Measurements from ENCODE around the gene MTHFD2L. TPM values are rescaled to one million over a fixed set of nuclear protein-coding genes. Genes with fewer than 3 reads are reported as not detected.

Gene MTHFD2L
- total RNA-seq, 1 experiment from 2014 or later, result 11.6 TPM

GRCh38 chr4:74335341-74336021 is 177.6 kb downstream of the MTHFD2L start:
- Mint-ChIP-seq H3K4me3 (no peak overlapping the region), H3K4me1 (peaks cover 5% of the 10 kb centered on the region in 2 experiments; a peak in 3 of 4 replicates), H3K27me3 (ENCODE audit: low read depth) (no peaks in the 10 kb centered on the region), H3K9me3 (peaks cover 4 to 10% of the 10 kb centered on the region in 2 experiments), H3K27ac (no peak overlapping the region), H3K36me3 (ENCODE audit: insufficient read depth in 1 of 3, low read depth in 3 of 3) (peaks cover 0 to 9% (median 0%) of the 10 kb centered on the region in 3 experiments; a peak in 2 of 7 replicates)
- DNase-seq, result no peak
- H2BK120ac ChIP-seq (ENCODE audit: low read depth, low read length, poor library complexity, severe bottlenecking), result no peak overlapping the region
- no peak overlapping the region for H3K4me2 ChIP-seq (ENCODE audit: insufficient read depth, insufficient read length, low read length)
- no peak overlapping the region for H3K18ac ChIP-seq (ENCODE audit: insufficient read length, low read depth, low read length)
- no peak for TF ChIP-seq CTCF (conservative IDR thresholded peaks at IDR 0.05)
- no peaks in the 10 kb centered on the region for H3K4me1 ChIP-seq (ENCODE audit: insufficient read depth, low read length)
- H3K56ac ChIP-seq (ENCODE audit: insufficient read length, low read depth, low read length), result no peak overlapping the region
- H3K14ac ChIP-seq (ENCODE audit: insufficient read depth, low read length), result no peak overlapping the region
- H3K4ac ChIP-seq (ENCODE audit: low read depth, low read length), result no peak overlapping the region
- H3K27ac ChIP-seq (ENCODE audit: insufficient read length, low read depth, low read length), result no peak overlapping the region
- H3K9ac ChIP-seq (ENCODE audit: extremely low read depth, insufficient read length, low read length), result no peak overlapping the region
- no peak overlapping the region for H2BK12ac ChIP-seq (ENCODE audit: insufficient read length, low read depth, low read length)
- no peak overlapping the region for H3K23ac ChIP-seq (ENCODE audit: insufficient read length, low read depth, low read length)
- H3T11ph ChIP-seq (ENCODE audit: low read length), result no peak overlapping the region
- H3K79me1 ChIP-seq (ENCODE audit: insufficient read depth, low read depth, low read length, poor library complexity, severe bottlenecking), result no peaks in the 10 kb centered on the region
- no peaks in the 10 kb centered on the region for H3K27me3 ChIP-seq (ENCODE audit: insufficient read depth, low read length)
- no peaks in the 10 kb centered on the region for H3K79me2 ChIP-seq (ENCODE audit: insufficient read depth, low read length)
- no peak overlapping the region for H4K5ac ChIP-seq (ENCODE audit: insufficient read length, low read depth, low read length)
- no peak overlapping the region for H2AFZ ChIP-seq (ENCODE audit: low read length)
- H2BK5ac ChIP-seq (ENCODE audit: insufficient read length, low read length), result no peak overlapping the region
- no peaks in the 10 kb centered on the region for H3K9me3 ChIP-seq (ENCODE audit: control insufficient read depth, low read depth, low read length)
- H2AK5ac ChIP-seq (ENCODE audit: insufficient read length, low read length), result no peak overlapping the region
- H2BK20ac ChIP-seq (ENCODE audit: low read depth, low read length, poor library complexity, severe bottlenecking), result no peak overlapping the region
- H4K8ac ChIP-seq (replicated peaks; ENCODE audit: insufficient read length, low read depth, low read length), result no peak overlapping the region
- no peaks in the 10 kb centered on the region for H4K20me1 ChIP-seq (ENCODE audit: control insufficient read depth, insufficient read depth, insufficient read length)
- no CpG with 5 or more reads among the region's 5 CpGs for WGBS (ENCODE audit: extremely low coverage, insufficient read length, low lambda C conversion rate)
- H2BK15ac ChIP-seq (ENCODE audit: low read depth, low read length), result no peak overlapping the region
- no peaks in the 10 kb centered on the region for H3K23me2 ChIP-seq (ENCODE audit: insufficient read length, low read depth, low read length, poor library complexity, severe bottlenecking)
- H4K91ac ChIP-seq (ENCODE audit: insufficient read length, low read depth, low read length), result no peak overlapping the region

Data from H9 (cell line).